Daoy (cell line): ENCODE results near the gene FDXR. TPM values are rescaled to one million over a fixed set of nuclear protein-coding genes. Genes with fewer than 3 reads are reported as not detected.

Source experiments
- DNase-seq: peaks from one replicate; pipeline ENCODE4 v3.0.0-alpha.2; 2015; ENCODE audit warnings: low read depth
- total RNA-seq: library from RNA; depleted of rRNA; stranded (reverse); fragments of >200 nt; shearing (Covaris generic); gene quantifications from 2 replicates; pipeline ENCODE4 v1.2.3, GENCODE V29; 2014

Gene FDXR
- total RNA-seq, 1 experiment from 2014 or later, result 13.1 TPM

GRCh38 chr17:74898376-74898946, 25.7 kb upstream of the FDXR start:
- no peak for DNase-seq

GRCh38 chr17:74893936-74894671, 21.3 kb upstream of the FDXR start:
- no peak for DNase-seq

- no peak for DNase-seq
Measured at GRCh38 chr17:74892974-74893911, 20.4 kb upstream of the FDXR start, which contains the start of gene FADS6. TSS of gene FADS6 (minus strand) at chr17:74893633. CDS start at chr17:74893595, 38 bp downstream.

GRCh38 chr17:74892013-74892841, 19.4 kb upstream of the FDXR start:
- no peak for DNase-seq

GRCh38 chr17:74890554-74890953, 17.8 kb upstream of the FDXR start:
- DNase-seq, result no peak

- no peak for DNase-seq
Measured at GRCh38 chr17:74888469-74888868, 15.7 kb upstream of the FDXR start.

- DNase-seq, result no peak
Measured at GRCh38 chr17:74883241-74883745, 10.5 kb upstream of the FDXR start.

GRCh38 chr17:74882517-74883240, 9.9 kb upstream of the FDXR start:
- no peak for DNase-seq

GRCh38 chr17:74881073-74881472, 8.3 kb upstream of the FDXR start:
- DNase-seq, result no peak

- DNase-seq, result no peak
Measured at GRCh38 chr17:74879308-74879707, 6.5 kb upstream of the FDXR start.

GRCh38 chr17:74878658-74879057, 5.9 kb upstream of the FDXR start:
- no peak for DNase-seq

GRCh38 chr17:74877592-74878548, 5.1 kb upstream of the FDXR start:
- DNase-seq, result peak; percentile 58

GRCh38 chr17:74875977-74876593, 3.3 kb upstream of the FDXR start:
- DNase-seq, result no peak

- no peak for DNase-seq
Measured at GRCh38 chr17:74875155-74875976, 2.6 kb upstream of the FDXR start.

- DNase-seq, result no peak
Measured at GRCh38 chr17:74874615-74875037, 1.8 kb upstream of the FDXR start.

GRCh38 chr17:74873874-74874614, 1.2 kb upstream of the FDXR start:
- no peak for DNase-seq
